8988T (cell line): ENCODE measurements around the gene ASGR2.
"Not testable (repeated sequence)": the region's sequence is repeated elsewhere in the genome, so short reads cannot be mapped to it uniquely, and the experiment has no call there.

Experiments used
- DNase-seq: peaks from one replicate; pipeline ENCODE4 v3.0.0; 2011

Gene ASGR2

DNA sequence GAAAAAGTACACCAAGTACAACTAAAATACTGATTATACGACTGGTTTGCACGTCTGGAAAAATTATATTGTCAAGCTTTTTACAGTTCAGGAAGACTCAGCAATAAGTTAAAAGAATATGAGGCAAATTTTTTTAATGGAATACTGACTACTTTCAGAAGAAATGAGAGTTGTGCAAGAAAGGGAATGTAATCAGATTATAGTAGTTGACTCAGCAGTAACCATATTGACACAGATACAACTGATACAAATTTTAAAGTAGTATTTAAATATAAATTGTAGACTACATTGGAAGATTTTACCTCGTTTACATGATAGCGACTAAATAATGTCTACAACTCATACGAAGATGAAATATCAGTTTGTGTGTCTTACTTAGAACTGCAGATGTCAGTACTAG is 16.7 kb downstream of the ASGR2 start:
- DNase-seq = no peak

DNA sequence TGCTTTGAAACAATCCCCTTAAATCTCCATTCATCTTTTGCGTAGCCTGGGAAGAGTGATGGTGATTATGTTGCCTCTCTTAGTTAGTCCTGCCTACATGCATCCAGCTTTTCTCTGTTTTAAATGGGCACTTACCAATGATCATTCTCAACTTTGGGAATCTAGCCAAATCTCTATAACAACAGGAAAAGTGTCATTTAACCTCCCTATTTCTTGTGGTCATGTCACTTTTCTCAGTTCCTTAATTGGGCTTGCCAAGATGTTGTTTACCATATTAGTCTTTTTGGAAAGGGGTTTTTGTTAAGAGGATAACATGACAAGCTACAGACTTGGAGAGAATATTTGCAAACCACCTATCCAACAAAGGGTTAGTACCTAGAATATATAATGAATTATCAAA is 19.0 kb downstream of the ASGR2 start:
- DNase-seq = no peak

DNA sequence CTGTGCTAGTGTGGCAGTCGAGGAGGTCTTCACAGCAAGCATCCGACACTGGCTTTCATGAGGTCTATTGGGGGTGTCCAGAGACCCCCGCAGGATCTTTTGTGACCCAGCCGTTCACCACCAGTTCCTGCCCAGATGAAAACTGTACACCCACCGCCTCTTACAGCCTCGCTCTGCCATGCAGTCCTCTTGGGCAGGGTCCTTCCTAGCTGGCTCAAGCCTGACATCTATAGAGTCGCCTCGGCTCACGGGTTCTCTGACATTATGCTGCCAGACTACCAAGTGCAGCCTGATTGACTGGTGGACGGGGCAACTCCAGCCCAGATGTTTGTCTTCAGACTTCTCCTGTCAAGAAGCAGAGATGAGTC is 20.0 kb downstream of the ASGR2 start:
- DNase-seq = no peak

DNA sequence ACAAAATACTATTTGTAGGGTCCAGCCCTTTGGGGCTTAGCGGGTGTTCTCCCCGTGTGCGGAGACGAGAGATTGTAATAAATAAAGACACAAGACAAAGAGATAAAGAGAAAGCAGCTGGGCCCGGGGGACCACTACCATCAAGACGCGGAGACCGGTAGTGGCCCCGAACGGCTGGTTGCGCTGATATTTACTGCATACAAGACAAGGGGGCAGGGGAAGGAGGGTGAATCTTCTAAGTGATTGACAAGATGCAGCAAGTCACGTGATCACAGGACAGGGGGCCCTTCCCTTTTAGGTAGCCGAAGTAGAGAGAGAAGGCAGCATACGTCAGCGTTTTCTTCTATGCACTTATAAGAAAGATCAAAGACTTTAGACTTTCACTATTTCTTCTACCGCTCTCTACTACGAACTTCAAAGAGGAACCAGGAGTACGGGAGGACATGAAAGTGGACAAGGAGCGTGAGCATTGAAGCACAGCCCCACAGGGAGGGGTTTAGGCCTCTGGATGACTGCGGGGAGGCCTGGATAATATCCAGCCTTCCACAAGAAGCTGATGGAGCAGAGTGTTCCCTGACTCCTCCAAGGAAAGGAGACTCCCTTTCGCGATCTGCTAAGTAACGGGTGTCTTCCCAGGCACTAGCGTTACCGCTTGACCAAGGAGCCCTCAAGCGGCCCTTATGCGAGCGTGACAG is 23.2 kb downstream of the ASGR2 start:
- not testable (repeated sequence) for DNase-seq

DNA sequence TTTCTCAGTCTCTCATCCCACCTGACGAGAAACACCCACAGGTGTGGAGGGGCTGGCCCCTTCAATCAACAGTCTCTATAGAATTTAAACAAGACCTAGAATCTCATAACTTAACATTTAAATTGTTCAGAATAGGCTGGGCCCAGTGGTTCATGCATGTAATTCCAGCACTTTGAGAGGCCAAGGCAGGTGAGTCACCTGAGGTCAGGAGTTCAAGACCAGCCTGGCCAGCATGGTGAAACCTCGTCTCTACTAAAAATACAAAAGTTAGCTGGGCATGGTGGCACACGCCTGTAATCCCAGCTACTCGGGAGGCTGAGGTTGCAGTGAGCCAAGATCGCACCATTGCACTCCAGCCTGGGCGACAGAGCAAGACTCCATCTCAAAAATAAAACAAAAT is 25.1 kb downstream of the ASGR2 start:
- not testable (repeated sequence) for DNase-seq

DNA sequence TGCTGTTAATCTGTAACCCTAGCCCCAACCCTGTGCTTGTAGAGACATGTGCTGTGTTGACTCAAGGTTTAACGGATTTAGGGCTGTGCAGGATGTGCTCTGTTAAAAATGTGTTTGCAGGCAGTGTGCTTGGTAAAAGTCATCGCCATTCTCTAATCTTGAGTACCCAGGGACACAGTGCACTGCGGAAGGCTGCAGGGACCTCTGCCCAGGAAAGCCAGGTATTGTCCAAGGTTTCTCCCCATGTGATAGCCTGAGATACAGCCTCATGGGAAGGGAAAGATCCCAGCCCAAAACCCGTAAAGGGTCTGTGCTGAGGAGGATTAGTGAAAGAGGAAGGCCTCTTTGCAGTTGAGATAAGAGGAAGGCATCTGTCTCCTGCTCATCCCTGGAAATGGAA is 26.2 kb downstream of the ASGR2 start:
- not testable (repeated sequence) for DNase-seq

DNA sequence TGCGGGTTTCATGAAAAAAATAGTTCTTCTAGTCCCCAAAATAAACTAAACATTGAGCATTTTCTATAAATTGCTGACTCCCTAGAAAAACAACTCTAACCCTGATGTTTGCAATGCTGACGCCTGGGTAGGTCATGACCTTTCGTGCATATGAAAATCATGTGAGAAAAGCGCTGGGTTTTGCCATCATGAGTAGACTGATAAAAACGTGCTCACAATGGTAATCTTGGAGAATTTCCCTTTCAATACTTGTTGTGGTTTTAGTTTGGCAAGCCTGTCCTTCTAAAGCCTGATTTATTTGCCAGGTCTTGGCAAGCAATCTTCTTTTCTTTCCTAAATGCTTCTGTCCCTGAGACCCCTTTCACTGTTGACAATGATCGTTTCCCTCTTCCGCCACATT is 30.5 kb downstream of the ASGR2 start:
- no peak for DNase-seq

DNA sequence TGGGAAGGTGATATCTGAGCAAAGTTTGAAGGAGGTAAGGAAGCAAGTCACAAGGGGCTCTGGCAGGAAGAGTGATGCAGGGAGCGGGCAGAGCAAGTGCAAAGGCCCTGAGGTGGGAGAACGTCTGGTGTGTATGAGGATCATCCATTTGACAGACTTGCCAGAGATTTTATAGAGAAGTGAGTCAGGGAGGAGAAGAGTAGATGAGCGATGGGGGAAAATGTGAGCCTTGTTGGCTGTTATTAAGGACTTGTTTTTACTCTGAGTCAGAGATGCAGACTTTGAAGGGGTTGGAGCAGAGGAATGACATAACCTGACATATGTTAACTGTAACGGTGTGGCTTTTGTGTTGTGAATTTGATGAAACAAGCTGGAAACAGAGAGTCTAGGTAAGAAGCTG is 31.0 kb downstream of the ASGR2 start:
- no peak for DNase-seq

DNA sequence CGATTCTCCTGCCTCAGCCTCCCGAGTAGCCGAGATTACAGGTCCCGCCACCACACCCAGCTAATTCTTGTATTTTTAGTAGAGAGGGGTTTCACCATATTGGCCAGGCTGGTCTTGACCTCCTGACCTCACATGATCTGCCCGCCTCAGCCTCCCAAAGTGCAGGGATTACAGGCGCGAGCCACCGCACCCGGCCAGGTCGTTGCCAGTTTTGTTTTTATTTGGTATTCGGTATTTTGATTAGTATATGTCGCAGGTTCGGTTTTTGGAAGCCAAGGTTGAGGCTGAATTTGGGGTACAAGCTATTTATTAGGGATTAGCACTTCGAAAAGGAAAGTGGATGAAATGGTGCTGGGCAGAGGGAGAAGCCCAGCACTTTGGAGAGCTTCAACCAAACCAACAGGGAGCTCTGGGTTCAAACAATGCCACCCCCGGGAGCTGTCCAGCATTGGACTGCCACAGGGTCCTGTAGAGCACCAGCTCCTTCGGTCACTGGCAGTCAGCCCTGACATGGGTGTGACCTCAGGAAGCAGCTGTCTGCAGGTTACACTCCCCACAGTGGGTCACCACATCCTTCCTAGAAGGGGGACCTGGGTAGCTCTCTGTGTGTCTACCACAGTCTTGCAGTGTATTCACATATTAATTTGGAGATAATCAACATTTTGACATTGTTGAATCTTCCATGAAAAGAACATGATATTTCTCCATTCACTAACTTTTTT is 33.1 kb downstream of the ASGR2 start:
- DNase-seq = no peak

DNA sequence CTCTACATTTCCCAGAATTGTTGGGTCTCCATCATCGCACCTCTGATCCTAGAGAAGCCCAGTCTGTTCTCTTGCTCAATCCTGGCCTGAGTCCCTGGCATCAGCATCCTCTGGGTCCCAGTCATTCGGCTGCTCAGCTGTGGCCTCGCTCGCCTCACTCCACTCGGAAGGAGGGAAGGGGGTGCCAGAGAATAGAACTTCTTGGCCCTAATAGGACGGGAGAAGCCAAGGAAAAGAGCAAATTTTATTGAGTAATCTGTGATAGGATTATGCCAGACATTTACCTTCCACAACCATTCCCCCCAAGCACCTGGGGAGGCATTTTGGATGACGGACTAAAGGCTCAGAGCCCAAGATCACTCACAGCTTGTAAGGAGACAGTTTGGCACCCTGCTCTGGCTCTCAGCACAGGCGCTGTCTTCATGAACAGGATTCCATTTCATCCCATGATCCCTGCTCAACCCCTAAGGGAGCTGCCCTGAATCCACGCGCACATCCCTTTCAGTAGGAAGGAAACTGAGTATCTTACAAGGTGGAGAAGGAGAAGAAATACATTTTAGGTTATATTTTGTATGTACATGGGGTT is 34.1 kb downstream of the ASGR2 start:
- no peak for DNase-seq

DNA sequence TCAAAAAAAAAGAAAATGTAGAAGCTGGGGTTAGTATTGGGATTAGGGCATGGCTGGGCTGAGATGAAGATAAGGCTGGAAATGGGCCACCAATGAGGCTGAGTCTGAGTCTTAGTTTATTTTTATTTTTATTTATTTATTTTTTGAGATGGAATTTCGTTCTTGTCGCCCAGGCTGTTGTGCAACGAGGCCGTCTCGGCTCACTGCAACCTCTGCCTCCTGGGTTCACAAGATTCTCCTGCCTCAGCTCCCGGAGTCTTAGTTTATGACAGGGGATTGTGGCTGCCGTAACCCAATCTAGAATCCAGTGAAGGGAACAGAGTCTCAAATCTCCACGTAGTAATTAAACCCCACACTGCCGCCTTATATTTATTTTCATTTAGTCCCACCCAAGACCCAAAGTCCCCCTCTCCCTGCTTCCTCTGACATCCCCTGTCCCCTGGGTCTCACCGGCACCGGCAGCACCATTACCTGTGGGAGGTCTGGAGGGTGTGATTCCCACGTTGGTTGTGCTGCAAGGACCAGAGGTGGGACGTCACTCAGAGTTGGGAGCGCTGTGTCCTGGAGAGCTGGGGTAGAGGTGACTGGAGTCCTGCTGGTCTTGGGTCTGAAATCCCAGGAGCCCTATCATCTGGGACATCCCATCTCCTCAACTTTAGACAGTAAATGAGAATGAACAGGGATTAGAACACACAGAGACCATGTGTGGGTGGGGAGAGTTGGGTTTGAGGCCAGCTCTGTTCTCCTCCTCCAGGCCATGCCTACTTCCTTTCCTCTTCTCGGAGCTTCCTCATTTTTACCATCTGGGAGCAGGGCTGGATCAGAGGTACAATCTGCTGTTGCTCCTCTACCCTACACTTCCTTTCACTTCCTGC is 34.8 kb downstream of the ASGR2 start, which contains the start of gene CLEC10A:
Gene CLEC10A (minus strand): TSS at position 671 of the 875 bp plus-strand sequence. CDS start 1,439 bp downstream, outside the sequence.
- DNase-seq = no peak

DNA sequence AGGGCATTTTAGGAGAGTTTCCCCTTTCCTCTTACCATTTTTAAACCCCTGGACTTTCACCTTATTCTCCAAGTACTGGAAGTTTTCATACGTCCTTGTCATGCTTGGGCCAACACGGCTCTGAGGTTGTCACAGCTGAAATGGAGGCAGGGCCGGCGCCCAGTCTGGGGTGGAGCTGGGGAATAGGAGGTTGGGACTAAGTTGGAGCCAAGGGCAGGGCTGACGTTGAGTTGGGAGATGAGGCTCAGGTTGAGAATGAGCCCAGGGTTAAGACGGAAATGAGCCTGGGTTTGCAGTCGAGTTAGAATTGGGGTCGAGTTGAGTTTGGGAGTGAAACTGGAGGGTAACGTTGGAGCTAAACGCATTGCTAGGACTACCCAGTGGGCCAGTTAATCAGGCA is 35.9 kb downstream of the ASGR2 start:
- no peak for DNase-seq

DNA sequence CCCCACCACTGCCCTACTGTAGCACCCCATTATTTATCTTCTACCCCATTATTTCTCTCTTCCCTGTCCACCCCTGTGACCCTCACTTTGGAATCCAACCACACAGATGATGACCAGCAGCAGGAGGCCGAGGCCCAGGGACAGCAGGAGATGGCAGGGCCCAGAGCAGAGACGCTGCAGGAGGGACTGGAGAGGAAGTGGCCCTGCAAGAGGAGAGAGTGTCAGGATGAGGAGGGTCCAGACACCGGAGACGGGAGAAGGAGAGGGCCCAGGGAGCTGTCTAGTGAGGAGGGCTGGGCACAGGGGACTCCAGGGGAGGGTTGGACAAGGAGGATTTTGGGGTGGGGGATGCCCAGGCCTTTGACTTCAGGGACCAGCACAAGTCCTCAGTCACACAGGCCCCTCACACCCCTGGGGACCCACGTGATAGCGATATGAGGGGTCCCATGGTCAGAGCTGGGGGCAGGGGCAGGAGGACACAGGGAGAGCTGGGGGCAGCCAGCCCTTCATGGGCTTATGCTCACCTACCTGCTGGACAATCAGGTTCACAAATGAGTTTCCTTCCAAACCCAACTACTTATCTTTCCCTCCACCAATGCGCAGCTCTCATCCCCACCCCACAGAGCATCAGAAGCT is 36.6 kb downstream of the ASGR2 start:
- no peak for DNase-seq

DNA sequence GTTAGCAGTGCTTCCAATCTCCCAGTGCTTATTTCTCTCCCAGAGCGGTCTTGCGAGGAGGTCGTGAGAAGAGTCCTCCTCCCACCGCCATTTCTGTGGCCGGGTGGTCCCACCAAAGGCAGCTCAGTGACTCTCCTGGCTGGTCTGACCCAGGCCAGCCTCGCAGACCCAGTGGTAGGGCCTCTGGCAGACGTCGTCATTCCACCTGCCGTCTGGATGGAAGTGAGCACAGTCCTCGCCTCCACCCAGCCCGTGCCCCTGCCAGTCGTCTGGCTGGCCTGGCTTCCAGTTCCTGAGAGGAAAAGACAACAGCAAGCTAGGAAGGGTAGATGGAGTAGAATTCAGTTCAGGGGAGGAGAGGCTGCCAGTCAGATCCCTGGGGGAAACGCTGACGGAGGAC is 39.7 kb downstream of the ASGR2 start:
- DNase-seq = no peak

DNA sequence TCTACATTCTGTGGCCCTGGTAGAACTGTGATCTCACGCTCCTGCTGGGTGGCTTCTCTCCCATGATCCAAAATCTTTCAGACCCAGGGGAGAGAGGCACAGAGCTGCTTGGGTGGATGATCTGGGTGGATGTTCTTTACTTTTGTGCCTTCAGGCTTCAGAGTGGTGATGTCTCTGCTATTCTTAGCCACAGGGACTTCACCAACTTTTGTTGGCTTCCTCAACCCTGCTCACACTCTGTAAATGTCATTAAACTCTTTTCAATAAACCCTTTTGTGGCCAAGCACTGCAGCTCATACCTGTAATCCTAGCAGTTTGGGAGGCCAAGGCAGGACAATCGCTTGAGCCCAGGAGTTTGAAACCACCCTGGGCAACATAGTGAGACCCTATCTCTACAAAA is 42.2 kb downstream of the ASGR2 start:
- no peak for DNase-seq

DNA sequence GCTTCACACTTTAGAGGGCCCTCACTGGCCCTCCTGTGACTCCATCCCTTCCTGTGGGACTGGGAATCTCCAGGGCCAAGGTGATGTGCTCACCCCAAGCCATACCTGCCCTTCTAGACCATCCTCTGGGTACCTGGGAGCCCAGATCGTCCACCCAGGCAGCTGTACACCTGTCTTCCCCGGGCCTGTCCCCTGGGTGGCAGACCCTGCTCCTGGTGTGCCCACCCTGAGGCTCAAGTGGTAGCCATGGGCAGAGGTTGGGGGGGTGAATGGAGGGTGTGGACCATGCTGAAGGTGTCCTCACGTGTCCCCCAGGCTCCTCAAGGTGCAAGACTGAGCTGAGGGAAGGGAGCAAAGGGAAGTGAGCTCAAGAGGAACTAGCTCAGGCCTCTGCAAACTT is 43.9 kb downstream of the ASGR2 start:
- no peak for DNase-seq

DNA sequence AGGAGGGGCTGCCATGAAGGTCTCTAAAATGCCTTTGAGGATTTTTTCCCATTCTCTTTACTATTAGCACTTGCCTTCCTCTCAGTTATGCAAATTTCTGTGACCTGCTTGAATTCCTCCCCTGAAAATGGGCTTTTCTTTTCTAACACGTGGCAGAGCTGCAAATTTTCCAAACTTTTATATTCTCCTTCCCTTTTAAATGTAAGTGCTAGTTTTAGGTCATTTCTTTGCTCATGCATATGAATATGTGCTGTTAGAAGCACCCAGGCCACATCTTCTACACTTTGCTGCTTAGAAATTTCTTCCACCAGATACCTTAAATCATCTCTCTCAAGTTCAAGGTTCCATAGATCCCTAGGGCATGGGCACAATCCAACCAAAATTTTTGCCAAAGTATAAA is 46.4 kb downstream of the ASGR2 start:
- no peak for DNase-seq

DNA sequence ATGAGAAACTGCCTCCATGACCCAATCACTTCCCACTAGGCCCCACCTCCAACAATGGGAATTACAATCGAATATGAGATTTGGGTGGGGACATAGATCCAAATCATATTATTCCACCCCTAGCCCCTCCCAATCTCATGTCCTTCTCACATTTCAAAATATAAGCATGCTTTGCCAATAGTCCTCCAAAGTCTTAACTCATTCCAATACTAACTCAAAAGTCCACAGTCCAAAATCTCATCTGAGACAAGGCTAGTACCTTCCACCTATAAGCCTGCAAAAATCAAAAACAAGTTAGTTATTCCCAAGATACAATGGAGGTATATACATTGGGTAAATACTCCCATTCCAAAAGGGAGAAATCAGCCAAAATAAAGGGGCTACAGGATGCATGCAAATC is 47.4 kb downstream of the ASGR2 start:
- DNase-seq = no peak

DNA sequence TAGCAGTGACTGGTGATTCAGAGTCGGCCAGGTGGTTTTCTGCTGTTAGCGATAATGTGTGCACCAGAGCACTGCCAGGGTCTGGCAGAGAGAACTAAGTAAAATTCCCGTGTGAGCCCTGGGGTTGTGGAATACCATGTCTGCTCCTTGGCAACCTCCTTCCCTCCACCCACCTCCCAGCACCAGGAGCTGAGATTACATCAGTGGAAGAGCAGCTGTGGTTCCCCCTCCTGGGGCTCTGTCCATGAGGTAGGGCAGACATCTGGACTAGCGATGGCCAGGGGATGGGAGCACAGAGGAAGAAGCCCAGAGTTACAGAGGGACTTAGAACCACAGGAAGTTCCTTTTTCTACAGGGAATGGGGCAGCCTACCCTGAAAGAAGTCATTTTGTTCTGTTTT is 50.4 kb downstream of the ASGR2 start:
- DNase-seq = no peak

DNA sequence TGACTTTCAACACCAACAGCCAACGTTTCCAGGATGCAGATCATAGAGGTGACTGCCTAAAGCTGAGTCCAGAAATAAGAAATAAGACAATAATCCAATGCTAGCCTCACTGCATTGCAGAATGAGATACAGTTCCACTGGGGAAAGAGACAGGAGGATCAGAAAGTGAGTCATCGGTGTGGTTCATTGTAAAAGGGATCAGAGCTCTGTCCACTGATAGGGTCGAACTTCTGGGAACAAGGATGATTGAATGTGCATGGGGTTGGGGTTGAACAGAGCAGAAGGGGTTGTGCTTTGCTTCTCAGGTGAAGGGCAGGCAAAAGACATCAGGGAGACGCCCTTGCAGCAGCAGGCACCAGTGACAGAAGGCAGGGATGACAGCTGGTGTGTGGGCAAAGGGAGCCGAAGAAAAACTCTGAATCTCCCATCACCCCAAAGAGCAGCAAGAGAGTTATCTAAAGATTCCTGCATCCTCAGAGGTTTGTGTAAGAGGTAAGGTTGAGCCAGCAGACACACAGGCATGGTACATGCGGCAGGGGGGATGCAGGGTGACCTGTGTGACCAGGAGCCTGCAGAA is 51.0 kb downstream of the ASGR2 start:
- no peak for DNase-seq

DNA sequence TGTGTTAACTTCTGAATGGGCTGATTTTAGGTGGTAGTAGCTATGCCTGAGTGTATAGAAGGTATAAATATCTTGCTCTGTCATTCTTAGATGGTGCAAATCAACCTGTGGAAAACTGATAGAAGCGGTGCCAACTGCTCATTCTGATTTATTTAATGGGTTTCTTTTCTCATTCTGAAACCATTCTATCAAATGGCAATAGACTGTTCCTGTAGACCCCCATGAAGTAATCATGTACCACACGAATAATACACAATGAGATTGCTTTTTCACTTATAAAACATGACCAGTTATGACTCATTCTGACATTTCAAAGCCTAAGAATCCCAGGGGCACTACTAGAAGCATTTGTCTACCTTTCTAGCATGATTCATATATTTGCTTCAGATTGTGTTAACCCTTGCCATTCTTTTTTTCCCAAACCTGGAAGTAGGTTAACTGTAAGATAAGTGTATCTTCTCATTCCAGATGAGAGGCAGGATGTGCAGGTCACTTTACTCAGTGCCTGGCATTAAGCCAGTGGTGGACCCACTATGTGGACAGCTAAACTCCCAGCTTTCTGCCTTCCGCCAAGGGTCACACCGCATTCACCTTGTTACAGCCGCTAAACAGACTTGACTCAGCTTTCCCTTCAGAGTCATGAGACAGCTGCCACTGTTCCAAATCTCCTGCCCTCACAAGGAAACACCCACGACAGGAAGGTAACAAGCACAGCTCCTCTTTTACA is 54.3 kb downstream of the ASGR2 start:
- DNase-seq = peak; percentile 46
